HG03064 (cell line): ENCODE measurements around the gene GPX4.

Experiments
- ATAC-seq: cut with Tn5 transposase; IDR thresholded peaks from one replicate; pipeline ENCODE4 v1.9.1; 2021; ENCODE audit warnings: low read depth; ENCODE audit not compliant: unreplicated experiment

Gene GPX4

GRCh38 chr19:1103708-1104310 lies at the start of gene GPX4:
GPX4 (plus strand) TSS chr19:1103994; CDS start chr19:1104044, 50 bp downstream.
- ATAC-seq, result peak; percentile 42

GRCh38 chr19:1054102-1055027 lies 49.4 kb upstream of the GPX4 start:
- no peak for ATAC-seq

GRCh38 chr19:1055028-1055425 lies 48.8 kb upstream of the GPX4 start:
- no peak for ATAC-seq

- no peak for ATAC-seq
Observed at GRCh38 chr19:1055886-1056620, 47.7 kb upstream of the GPX4 start.

GRCh38 chr19:1057176-1057855 lies 46.5 kb upstream of the GPX4 start:
- ATAC-seq, result no peak

GRCh38 chr19:1058112-1058511 lies 45.7 kb upstream of the GPX4 start:
- ATAC-seq, result no peak

GRCh38 chr19:1060689-1061088 lies 43.1 kb upstream of the GPX4 start:
- ATAC-seq, result no peak

GRCh38 chr19:1061987-1062386 lies 41.8 kb upstream of the GPX4 start:
- ATAC-seq, result no peak

- ATAC-seq, result no peak
Observed at GRCh38 chr19:1062387-1063029, 41.3 kb upstream of the GPX4 start.

GRCh38 chr19:1063030-1063908 lies 40.5 kb upstream of the GPX4 start:
- ATAC-seq, result no peak

- ATAC-seq, result no peak
Observed at GRCh38 chr19:1063909-1064660, 39.7 kb upstream of the GPX4 start.

- ATAC-seq, result no peak
Observed at GRCh38 chr19:1064661-1065605, 38.9 kb upstream of the GPX4 start.

- no peak for ATAC-seq
Observed at GRCh38 chr19:1065606-1066109, 38.1 kb upstream of the GPX4 start.

GRCh38 chr19:1066251-1066747 lies 37.5 kb upstream of the GPX4 start:
- ATAC-seq, result no peak

GRCh38 chr19:1066748-1067340 lies 37.0 kb upstream of the GPX4 start, which contains the start of gene ARHGAP45:
ARHGAP45 (plus strand) TSS chr19:1067167; CDS start chr19:1067406, 239 bp downstream.
- ATAC-seq, result no peak

GRCh38 chr19:1067341-1067957 lies 36.3 kb upstream of the GPX4 start:
- no peak for ATAC-seq
